PFSK-1 (cell line): ENCODE results near the gene PSMB9.

Source experiments
- FOXP2 ChIP-seq: optimal IDR thresholded peaks from 2 replicates; pipeline ENCODE3; 2011; ENCODE audit warnings: borderline replicate concordance, control low read depth, inconsistent platforms; ENCODE audit not compliant: insufficient read depth; ENCODE audit errors: extremely low read length, extremely low read depth
- POLR2AphosphoS5 ChIP-seq: IDR thresholded peaks from 2 replicates; pipeline ENCODE4 v1.6.1; 2012; ENCODE audit warnings: low read depth, mild to moderate bottlenecking, control low read depth, low read length, moderate library complexity
- REST ChIP-seq, 2 experiments: IDR thresholded peaks; 2 replicates each; pipeline versions ENCODE4 v1.6.1 to v1.8.0; 2011 to 2012; ENCODE audit warnings: low read depth in 2 of 2, low read length in 2 of 2, control low read depth in 1 of 2, inconsistent platforms in 1 of 2, mild to moderate bottlenecking in 1 of 2, moderate library complexity in 1 of 2; ENCODE audit not compliant: insufficient read depth in 1 of 2
- SIN3A ChIP-seq: IDR thresholded peaks from 2 replicates; pipeline ENCODE4 v1.6.1; 2012; ENCODE audit warnings: mild to moderate bottlenecking, low read length, moderate library complexity, borderline replicate concordance; ENCODE audit not compliant: insufficient read depth
- TAF1 ChIP-seq: IDR thresholded peaks from 2 replicates; pipeline ENCODE4 v1.6.1; 2012; ENCODE audit warnings: low read length, control low read depth, borderline replicate concordance; ENCODE audit not compliant: insufficient read depth

PSMB9 gene

GRCh38 chr6:32887616-32888015 lies 33.6 kb downstream of the PSMB9 start:
- no peak for TF ChIP-seq POLR2AphosphoS5
- TF ChIP-seq SIN3A = no peak
- TF ChIP-seq REST (IDR thresholded peaks at IDR 0.05; ENCODE audit: insufficient read depth in 1 of 2, low read depth in 2 of 2, low read length in 2 of 2) = no peak
- TF ChIP-seq TAF1 = no peak
- no peak for TF ChIP-seq FOXP2

- TF ChIP-seq POLR2AphosphoS5 (no peak), FOXP2 (no peak), TAF1 (no peak), SIN3A (no peak)
These were observed 34.6 kb downstream of the PSMB9 start for GRCh38 chr6:32888576-32888975.

- TF ChIP-seq FOXP2 (no peak), TAF1 (no peak), REST (IDR thresholded peaks at IDR 0.05; ENCODE audit: insufficient read depth in 1 of 2, low read depth in 2 of 2, low read length in 2 of 2) (no peak), POLR2AphosphoS5 (no peak), SIN3A (no peak)
These were observed 35.5 kb downstream of the PSMB9 start for GRCh38 chr6:32889533-32889932.

GRCh38 chr6:32890831-32891230 lies 36.8 kb downstream of the PSMB9 start:
- TF ChIP-seq POLR2AphosphoS5 (no peak), TAF1 (no peak), SIN3A (no peak), REST (IDR thresholded peaks at IDR 0.05; ENCODE audit: insufficient read depth in 1 of 2, low read depth in 2 of 2, low read length in 2 of 2) (no peak), FOXP2 (no peak)

- TF ChIP-seq SIN3A (no peak), REST (IDR thresholded peaks at IDR 0.05; ENCODE audit: insufficient read depth in 1 of 2, low read depth in 2 of 2, low read length in 2 of 2) (no peak), FOXP2 (no peak), TAF1 (0 out of 2 replicates have a peak, but pooled peaks have one; percentile 49), POLR2AphosphoS5 (peak; percentile 58; the same call in 1 of the 2 replicates)
These were observed 40.4 kb downstream of the PSMB9 start for GRCh38 chr6:32894085-32895005.
